BE2C (cell line): ENCODE measurements around the gene AP3S1.

Experiments
- DNase-seq: peaks from one replicate; pipeline ENCODE4 v3.0.0-alpha.2; 2020
- H3K27me3 ChIP-seq: fragments of 250-450 bp; sonication (Bioruptor Pico); 2 replicates; pipeline ENCODE4 v1.5.1; 2020; ENCODE audit warnings: mild to moderate bottlenecking
- H3K36me3 ChIP-seq: fragments of 250-450 bp; sonication (Bioruptor Pico); 2 replicates; pipeline ENCODE4 v1.5.1; 2020; ENCODE audit warnings: mild to moderate bottlenecking
- H3K4me1 ChIP-seq: fragments of 250-450 bp; sonication (Bioruptor Pico); 2 replicates; pipeline ENCODE4 v1.5.1; 2020
- H3K4me3 ChIP-seq: 2 replicates; pipeline ENCODE4 v1.5.1; 2011; ENCODE audit warnings: low read depth, low read length
- H3K9me3 ChIP-seq: fragments of 250-450 bp; sonication (Bioruptor Pico); 2 replicates; pipeline ENCODE4 v1.5.1; 2020
- CTCF ChIP-seq: IDR thresholded peaks from 2 replicates; pipeline ENCODE4 v1.5.1; 2012; ENCODE audit warnings: mild to moderate bottlenecking, low read depth, low read length

The AP3S1 gene

DNA sequence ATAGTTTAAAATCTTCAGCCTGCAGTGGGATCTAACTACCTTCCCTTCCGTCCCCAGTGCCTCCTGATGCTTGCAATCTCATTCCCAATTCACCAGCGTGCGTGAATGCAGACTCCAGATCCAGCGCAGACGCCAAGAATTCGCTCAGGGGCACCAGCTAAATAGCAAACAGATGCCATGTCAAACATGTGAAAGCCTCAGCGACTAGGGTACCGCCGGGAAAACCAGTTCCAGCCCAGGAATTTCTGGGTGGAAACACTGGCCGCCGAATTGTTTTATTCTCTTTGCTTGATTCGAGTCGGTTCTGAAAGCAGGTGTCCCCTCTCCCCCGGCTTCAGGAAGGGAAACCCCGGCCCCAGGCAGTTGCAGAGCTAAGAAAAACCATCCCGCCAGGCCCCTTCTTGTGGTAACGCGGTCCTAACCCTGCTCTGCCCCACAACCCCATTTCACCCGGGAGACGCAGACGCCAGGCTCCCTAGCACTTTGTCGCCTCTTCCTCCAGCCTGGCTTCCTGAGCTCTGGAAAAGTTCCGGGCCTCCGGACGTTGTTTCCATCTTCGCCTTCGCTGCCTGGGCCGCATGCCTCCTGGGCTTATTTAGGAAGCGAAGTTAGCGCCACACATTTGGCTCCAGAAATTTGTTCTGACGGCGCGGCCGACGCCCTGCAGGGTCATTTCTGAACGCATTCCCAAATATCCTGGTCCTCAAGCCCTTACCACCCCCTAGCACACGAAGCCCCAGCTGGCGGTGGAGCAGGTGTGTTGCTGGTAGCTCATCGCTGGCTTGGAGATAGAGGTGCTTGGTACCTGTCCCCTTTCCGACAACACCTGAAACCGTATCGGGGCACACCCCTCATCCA lies 119.9 kb downstream of the AP3S1 start:
- H3K4me1 ChIP-seq = no peaks in the 10 kb centered on the region
- H3K36me3 ChIP-seq = no peaks in the 10 kb centered on the region
- TF ChIP-seq CTCF = no peak
- peak; percentile 22 for DNase-seq
- no peaks in the 10 kb centered on the region for H3K9me3 ChIP-seq
- peaks cover 80% of the 10 kb centered on the region for H3K27me3 ChIP-seq
- H3K4me3 ChIP-seq = peak overlapping the region; percentile 23

GRCh38 chr5:115962239-115962564 lies 120.5 kb downstream of the AP3S1 start, which contains the start of gene LVRN:
TSS of gene LVRN (plus strand) at chr5:115962475. CDS start at chr5:115962618, 143 bp downstream.
- TF ChIP-seq CTCF = no peak
- H3K27me3 ChIP-seq = peaks cover 77% of the 10 kb centered on the region
- H3K4me3 ChIP-seq = peak within 1 kb of the TSS; percentile 23

GRCh38 chr5:115962565-115963402 lies 121.0 kb downstream of the AP3S1 start:
- H3K36me3 ChIP-seq = no peaks in the 10 kb centered on the region
- DNase-seq = peak; percentile 12
- H3K9me3 ChIP-seq = no peaks in the 10 kb centered on the region
- no peak for TF ChIP-seq CTCF
- H3K4me3 ChIP-seq = no peak overlapping the region
- no peaks in the 10 kb centered on the region for H3K4me1 ChIP-seq
- peaks cover 73% of the 10 kb centered on the region for H3K27me3 ChIP-seq

More at GRCh38 chr5:115962239-115962564, 120.5 kb downstream of the AP3S1 start, which contains the start of gene LVRN:
- no peaks in the 10 kb centered on the region for H3K36me3 ChIP-seq
- H3K9me3 ChIP-seq = no peaks in the 10 kb centered on the region
- no peak for DNase-seq
- no peaks in the 10 kb centered on the region for H3K4me1 ChIP-seq

DNA sequence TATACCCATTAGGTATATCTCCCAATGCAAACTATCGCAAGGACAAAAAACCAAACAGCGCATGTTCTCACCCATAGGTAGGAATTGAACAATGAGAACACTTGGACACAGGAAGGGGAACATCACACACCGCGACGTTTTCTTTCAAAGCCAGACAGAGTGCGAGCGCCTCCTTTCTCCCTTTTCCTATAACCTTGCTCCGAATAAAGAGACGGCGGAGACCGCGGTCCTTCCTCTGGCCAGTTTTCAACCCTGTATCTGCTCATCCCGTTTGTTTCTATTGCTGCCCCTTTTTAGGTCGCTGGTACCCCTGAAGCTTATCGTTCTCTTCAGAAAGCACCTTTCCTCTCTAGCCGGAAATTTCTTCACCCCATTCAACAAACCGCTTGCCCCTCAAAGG lies 121.8 kb downstream of the AP3S1 start:
- Histone ChIP-seq H3K36me3 (no peaks in the 10 kb centered on the region), H3K27me3 (peaks cover 67% of the 10 kb centered on the region), H3K9me3 (no peaks in the 10 kb centered on the region), H3K4me3 (no peak overlapping the region), H3K4me1 (no peaks in the 10 kb centered on the region)
- TF ChIP-seq CTCF = no peak
- DNase-seq = no peak
